ENCODE data around the gene BDP1. TPM values are rescaled to one million over a fixed set of nuclear protein-coding genes. Genes with fewer than 3 reads are reported as not detected.
"Not testable (repeated sequence)": the region's sequence is repeated elsewhere in the genome, so short reads cannot be mapped to it uniquely, and the experiment has no call there.

The BDP1 gene, protein sequence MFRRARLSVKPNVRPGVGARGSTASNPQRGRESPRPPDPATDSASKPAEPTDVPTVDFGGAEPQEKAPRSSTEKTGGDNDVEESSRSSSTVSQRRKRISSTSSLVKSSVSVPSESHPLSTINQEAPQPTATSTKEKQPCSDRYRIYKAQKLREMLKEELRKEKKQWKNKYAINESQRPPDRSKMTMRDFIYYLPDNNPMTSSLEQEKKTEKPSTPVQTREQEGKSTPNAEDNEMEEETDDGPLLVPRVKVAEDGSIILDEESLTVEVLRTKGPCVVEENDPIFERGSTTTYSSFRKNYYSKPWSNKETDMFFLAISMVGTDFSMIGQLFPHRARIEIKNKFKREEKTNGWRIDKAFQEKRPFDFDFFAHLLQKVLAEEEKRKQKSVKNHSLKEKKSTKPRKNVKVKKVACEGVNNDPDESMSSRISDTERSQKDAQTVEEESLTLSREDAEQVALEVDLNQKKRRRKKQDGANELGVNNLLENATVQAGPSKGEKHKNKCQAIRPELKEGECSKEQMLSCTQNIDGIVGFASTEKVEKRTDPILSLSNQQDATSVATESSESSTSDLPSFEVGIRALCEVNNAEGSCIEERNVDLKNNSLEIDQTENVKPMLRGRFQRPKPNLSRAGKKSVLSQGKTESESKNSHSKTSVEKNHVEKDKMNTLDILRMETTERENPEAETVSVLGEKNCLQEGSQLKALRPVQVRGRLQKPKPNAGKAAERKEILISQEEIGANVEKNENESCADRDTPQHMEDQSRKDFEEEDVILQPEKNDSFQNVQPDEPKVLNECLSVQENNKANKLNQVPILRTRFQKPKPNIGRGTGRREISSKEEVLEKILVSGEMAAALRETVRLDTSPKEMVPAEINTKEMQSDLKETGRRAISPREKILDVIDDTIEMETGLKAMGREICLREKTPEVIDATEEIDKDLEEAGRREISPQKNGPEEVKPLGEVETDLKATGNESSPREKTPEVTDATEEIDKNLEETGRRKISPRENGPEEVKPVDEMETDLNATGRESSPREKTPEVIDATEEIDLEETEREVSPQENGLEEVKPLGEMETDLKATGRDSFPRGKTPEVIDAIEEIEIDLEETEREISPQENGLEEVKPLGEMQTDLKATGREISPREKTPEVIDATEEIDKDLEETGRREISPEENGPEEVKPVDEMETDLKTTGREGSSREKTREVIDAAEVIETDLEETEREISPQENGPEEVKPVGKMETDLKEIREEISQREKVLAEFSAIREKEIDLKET (N-terminal part only)
- 19.4 and 21.8 TPM in 2 replicates for total RNA-seq (2012; rRNA removed)

DNA sequence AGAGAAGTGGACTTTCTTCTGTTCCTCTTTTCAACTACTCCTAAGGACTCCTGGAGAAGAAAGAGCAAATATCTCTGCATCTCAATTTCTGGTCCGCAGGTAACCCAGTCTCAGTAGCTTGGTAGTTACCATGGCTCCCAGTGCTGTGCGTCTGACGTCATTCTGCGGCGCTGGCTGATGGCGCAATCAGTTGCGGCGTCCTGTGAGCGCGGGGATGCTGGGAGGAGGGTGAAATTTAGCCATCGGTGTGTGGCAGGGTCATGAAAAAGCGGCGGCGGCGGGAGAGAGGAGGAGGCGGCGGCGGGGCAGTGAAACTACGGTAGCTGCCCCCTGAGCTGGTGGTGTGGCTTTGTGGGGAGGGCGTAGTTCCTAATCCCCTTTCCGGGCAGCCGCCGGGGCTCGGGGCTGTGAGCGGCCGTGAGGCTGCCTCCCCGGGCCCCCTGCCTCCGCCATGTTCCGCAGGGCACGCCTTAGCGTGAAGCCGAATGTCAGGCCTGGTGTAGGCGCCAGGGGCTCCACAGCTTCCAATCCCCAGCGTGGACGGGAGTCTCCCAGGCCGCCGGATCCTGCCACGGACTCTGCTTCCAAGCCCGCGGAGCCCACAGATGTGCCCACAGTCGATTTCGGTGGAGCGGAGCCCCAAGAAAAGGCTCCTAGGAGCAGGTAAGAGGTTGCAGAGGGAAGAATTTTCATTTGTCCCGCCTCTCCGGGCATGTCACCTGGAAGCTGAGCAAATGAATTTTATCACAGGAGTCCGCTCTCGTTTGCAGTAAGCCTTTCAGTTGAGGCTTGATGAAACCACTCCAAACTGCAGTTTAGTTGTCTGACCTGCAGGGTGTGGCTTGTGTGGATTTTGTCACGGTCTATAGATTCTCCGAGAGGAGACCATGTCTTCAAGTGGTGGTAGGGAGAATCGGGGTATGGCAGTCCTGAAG lies at the start of gene BDP1:
Gene BDP1 (plus strand): TSS at position 225 of the 935 bp plus-strand sequence. CDS start 227 bp downstream, at position 452.
- Histone ChIP-seq H3K9ac (ENCODE audit: low read depth, low read length) (peak within 1 kb of the TSS; percentile 93), H3K9me3 (replicated peaks; ENCODE audit: low read length) (no peaks in the 10 kb centered on the region), H3K4me2 (ENCODE audit: low read length) (peak within 1 kb of the TSS; percentile 84), H3K36me3 (ENCODE audit: insufficient read depth, low read length) (peaks cover 20% of the 10 kb centered on the region), H3K4me1 (ENCODE audit: control insufficient read depth, insufficient read depth, low read length) (peaks cover 6% of the 10 kb centered on the region), H3K27me3 (ENCODE audit: control insufficient read depth, insufficient read depth, low read length) (peaks cover 5% of the 10 kb centered on the region), H3K4me3 (ENCODE audit: low read length) (peak within 1 kb of the TSS; percentile 94)

DNA sequence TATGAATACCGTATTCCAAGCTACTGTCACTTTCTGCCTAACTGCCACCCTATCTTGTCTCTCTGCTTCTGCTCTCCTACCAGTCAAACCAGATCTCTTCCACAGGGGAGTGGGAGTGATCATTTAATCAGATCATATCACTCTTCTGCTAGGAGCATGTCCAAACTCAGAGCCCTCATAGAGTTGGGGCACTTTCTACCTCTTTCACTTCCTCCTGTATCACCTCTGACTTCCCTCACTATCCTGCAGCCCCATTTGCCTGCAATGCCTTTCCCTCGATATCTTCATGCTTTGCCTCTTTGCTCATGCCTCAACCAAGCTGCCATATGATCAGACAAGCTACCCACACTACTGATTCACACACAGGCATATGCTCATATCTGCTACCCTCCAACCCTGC lies 45.4 kb upstream of the BDP1 start:
- not testable (repeated sequence) for H3K9ac ChIP-seq (ENCODE audit: low read depth, low read length); H3K4me2 ChIP-seq (ENCODE audit: low read length); H3K9me3 ChIP-seq (replicated peaks; ENCODE audit: low read length); H3K4me1 ChIP-seq (ENCODE audit: control insufficient read depth, insufficient read depth, low read length); H3K4me3 ChIP-seq (ENCODE audit: low read length); H3K27me3 ChIP-seq (ENCODE audit: control insufficient read depth, insufficient read depth, low read length); H3K36me3 ChIP-seq (ENCODE audit: insufficient read depth, low read length)

DNA sequence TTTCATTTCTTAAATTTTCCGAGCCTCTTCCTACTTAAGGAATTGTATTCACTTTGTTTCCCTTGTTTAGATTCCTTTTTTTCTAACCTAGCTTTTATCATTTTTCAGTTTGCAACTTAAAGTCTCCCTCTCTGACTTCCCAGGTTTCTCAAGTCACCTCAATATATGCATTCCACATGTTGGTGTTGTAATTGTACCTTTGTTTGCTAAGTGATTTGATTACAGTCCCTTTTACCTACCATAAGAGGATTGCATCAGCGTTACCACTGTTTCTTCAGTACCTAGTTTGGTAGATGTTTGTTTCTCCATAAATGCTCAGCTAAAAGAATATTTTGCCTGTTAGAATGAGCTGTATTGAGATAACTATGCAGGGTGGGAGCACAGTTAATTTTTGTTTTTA lies 39.8 kb upstream of the BDP1 start:
- not testable (repeated sequence) for H3K9ac ChIP-seq (ENCODE audit: low read depth, low read length); H3K36me3 ChIP-seq (ENCODE audit: insufficient read depth, low read length); H3K4me2 ChIP-seq (ENCODE audit: low read length); H3K4me3 ChIP-seq (ENCODE audit: low read length); H3K9me3 ChIP-seq (replicated peaks; ENCODE audit: low read length); H3K27me3 ChIP-seq (ENCODE audit: control insufficient read depth, insufficient read depth, low read length); H3K4me1 ChIP-seq (ENCODE audit: control insufficient read depth, insufficient read depth, low read length)

DNA sequence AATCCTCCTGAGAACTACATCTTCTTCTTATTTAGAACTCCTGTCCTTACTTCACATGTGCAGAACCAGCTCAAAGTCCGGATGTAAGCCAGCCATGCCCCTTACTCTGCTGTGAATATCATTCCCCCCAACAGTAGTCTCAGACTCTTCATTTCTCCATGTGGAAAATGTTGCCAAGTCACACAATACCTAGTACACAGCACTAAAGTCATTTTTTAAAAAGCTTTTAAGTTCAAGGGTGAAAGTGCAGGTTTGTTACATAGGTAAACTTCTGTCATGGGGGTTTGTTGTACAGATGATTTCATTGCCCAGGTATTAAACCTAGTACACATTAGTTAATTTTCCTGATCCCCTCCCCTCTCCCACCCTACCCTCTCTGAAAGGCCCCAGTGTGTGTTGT lies 37.4 kb upstream of the BDP1 start:
- H3K9me3 ChIP-seq (replicated peaks; ENCODE audit: low read length); H3K9ac ChIP-seq (ENCODE audit: low read depth, low read length); H3K27me3 ChIP-seq (ENCODE audit: control insufficient read depth, insufficient read depth, low read length); H3K4me3 ChIP-seq (ENCODE audit: low read length); H3K4me1 ChIP-seq (ENCODE audit: control insufficient read depth, insufficient read depth, low read length); H3K36me3 ChIP-seq (ENCODE audit: insufficient read depth, low read length); H3K4me2 ChIP-seq (ENCODE audit: low read length): not testable (repeated sequence)

DNA sequence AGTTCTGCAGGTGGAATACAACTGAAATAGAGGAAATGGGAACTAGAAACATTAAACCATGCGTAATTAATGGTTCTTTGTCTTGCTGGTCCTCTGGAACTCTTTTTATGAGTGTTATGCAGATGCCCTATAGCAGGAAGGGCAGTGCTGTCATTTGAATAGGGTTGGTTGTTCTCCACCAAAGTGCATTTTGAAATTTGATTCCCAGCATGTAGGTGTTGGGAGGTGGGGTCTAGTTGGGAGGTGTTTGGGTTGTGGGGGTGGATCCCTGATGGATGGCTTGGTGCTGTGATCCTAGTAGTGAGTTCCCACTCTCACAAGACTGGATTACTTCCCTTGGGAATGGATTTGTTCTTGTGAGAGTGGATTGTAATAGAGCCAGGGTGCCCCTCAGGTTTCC lies 34.2 kb upstream of the BDP1 start:
- H3K36me3 ChIP-seq (ENCODE audit: insufficient read depth, low read length); H3K9me3 ChIP-seq (replicated peaks; ENCODE audit: low read length); H3K4me3 ChIP-seq (ENCODE audit: low read length); H3K4me2 ChIP-seq (ENCODE audit: low read length); H3K9ac ChIP-seq (ENCODE audit: low read depth, low read length); H3K4me1 ChIP-seq (ENCODE audit: control insufficient read depth, insufficient read depth, low read length); H3K27me3 ChIP-seq (ENCODE audit: control insufficient read depth, insufficient read depth, low read length): not testable (repeated sequence)

DNA sequence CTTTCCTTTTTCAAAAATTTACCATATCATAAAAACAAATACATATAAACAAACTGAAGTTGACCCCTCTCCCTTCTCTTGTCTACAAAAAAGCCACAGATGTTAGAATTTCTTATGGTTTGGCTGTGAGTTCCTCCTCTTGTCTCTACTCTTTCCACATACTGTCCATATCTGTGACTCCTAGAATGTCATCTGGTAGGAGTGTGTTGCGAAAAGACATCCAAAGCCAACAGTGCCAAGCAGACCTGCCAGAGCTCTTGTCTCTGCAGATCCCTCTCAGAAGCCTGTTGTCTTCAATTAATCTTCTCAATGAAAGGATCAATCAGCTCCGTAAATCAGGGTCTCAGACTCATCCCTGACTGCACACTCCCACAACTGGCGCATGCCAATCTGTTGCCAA lies 31.6 kb upstream of the BDP1 start:
- H3K9me3 ChIP-seq (replicated peaks; ENCODE audit: low read length); H3K4me3 ChIP-seq (ENCODE audit: low read length); H3K36me3 ChIP-seq (ENCODE audit: insufficient read depth, low read length); H3K9ac ChIP-seq (ENCODE audit: low read depth, low read length); H3K4me1 ChIP-seq (ENCODE audit: control insufficient read depth, insufficient read depth, low read length); H3K27me3 ChIP-seq (ENCODE audit: control insufficient read depth, insufficient read depth, low read length); H3K4me2 ChIP-seq (ENCODE audit: low read length): not testable (repeated sequence)

DNA sequence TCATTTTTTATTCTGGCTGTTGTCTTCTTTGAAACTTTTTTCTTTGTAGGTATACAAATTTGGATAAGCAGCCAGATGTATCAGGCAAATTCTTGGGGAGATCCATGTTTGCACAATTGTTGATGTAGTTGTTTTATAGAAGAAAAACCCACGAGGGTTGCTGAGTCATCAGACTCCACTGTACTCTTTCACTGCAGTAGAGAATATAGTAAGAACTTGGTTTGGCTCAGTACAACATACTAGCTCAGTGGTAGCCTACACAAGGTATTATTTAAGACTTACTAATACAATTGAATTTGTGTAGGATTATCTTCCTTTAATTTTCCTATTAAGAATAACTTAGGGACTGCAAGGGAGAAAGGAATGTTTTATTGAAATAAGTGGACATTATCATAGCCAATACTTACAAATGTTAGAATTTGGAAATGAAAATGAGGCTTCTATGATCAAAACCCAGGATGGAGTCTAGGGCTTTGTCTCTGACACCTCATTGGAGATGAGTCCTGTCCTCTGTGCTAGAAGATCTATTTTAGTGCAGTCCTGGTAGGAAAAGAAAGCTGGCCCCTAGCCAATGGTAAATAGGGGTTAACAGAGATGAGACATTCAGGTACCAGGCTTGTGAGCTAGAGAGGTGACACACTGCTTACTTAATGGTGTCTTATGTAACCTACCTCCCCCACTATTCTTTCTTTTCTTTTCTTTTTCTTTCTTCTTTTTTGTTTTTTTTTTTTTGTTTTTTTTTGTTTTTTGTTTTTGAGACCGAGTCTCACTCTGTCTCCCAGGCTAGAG lies 28.6 kb upstream of the BDP1 start:
- H3K4me2 ChIP-seq (ENCODE audit: low read length); H3K9me3 ChIP-seq (replicated peaks; ENCODE audit: low read length); H3K4me3 ChIP-seq (ENCODE audit: low read length); H3K36me3 ChIP-seq (ENCODE audit: insufficient read depth, low read length); H3K9ac ChIP-seq (ENCODE audit: low read depth, low read length); H3K4me1 ChIP-seq (ENCODE audit: control insufficient read depth, insufficient read depth, low read length); H3K27me3 ChIP-seq (ENCODE audit: control insufficient read depth, insufficient read depth, low read length): not testable (repeated sequence)

DNA sequence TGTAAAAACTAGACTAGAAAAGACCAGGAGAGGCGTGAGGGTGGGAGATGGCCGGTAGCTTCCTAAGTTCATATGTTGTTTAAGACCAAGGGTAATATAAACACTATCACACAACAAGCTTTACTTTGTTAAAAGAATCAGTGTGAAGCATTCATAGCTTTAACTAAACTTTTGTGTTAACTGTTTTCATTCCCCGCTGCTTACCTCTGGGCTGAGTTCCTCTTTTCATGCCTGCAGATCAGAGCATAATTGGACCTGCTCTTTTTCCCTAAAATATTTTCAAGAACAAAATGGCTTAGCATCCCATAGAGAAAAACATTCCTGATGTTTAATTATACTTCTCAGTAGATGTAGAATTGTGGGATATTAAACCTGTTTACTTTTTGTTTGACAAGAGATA lies 23.0 kb upstream of the BDP1 start:
- not testable (repeated sequence) for H3K9ac ChIP-seq (ENCODE audit: low read depth, low read length); H3K4me2 ChIP-seq (ENCODE audit: low read length); H3K4me3 ChIP-seq (ENCODE audit: low read length); H3K27me3 ChIP-seq (ENCODE audit: control insufficient read depth, insufficient read depth, low read length); H3K4me1 ChIP-seq (ENCODE audit: control insufficient read depth, insufficient read depth, low read length); H3K36me3 ChIP-seq (ENCODE audit: insufficient read depth, low read length); H3K9me3 ChIP-seq (replicated peaks; ENCODE audit: low read length)

DNA sequence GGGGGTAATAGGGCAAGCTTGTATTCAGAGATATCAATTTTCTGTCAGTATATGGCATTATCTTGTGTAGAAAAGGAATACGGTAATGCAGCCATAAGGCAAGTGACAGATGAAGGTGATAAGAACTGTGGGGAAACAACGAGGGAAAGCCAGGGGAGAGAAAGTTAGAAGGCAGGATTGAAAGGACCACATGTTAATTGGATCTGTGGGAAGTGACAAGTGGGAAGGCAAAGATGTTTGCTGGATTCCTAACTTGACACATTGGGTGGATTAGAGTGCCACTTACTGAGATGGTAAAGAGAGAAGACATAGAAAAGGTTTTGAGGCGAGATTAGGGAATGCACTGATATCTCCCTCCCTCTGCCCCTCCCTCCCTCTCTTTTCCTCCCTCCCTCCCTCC lies 20.6 kb upstream of the BDP1 start:
- not testable (repeated sequence) for H3K9ac ChIP-seq (ENCODE audit: low read depth, low read length); H3K27me3 ChIP-seq (ENCODE audit: control insufficient read depth, insufficient read depth, low read length); H3K4me2 ChIP-seq (ENCODE audit: low read length)

DNA sequence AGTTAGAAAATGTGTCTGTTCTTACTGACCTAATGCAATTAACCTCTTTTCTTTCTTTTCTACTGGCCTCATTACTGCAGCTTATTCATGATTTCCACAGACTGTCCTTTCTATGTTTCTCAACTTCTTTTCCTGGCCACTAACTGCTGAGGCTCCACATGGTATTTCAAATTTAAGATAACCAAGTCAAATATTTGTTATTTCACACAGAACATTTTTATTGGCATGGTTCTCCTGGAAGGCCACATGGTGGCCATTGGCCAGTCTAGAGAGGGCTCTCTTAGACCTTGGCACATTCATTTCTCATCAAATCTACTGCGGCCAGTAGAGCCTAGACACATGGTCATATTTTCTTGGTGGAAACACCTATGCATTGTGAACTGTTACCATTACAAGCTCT lies 13.9 kb upstream of the BDP1 start:
- H3K4me2 ChIP-seq (ENCODE audit: low read length); H3K9ac ChIP-seq (ENCODE audit: low read depth, low read length); H3K4me3 ChIP-seq (ENCODE audit: low read length); H3K36me3 ChIP-seq (ENCODE audit: insufficient read depth, low read length); H3K9me3 ChIP-seq (replicated peaks; ENCODE audit: low read length); H3K4me1 ChIP-seq (ENCODE audit: control insufficient read depth, insufficient read depth, low read length): not testable (repeated sequence)
- H3K27me3 ChIP-seq (ENCODE audit: control insufficient read depth, insufficient read depth, low read length) = peaks cover 25% of the 10 kb centered on the region

More for the DNA sequence above, 20.6 kb upstream of the BDP1 start:
- H3K4me3 ChIP-seq (ENCODE audit: low read length); H3K9me3 ChIP-seq (replicated peaks; ENCODE audit: low read length); H3K4me1 ChIP-seq (ENCODE audit: control insufficient read depth, insufficient read depth, low read length); H3K36me3 ChIP-seq (ENCODE audit: insufficient read depth, low read length): not testable (repeated sequence)
